Peyer's patch (tissue), 4 donors: ENCODE data around the gene LRRK1.

Source experiments
- CTCF ChIP-seq, 6 experiments: fragments of 450-650 bp in 4 of 6; fragments of 200-600 bp in 2 of 6; sonication (generic) in 1 of 6; IDR thresholded peaks; one replicate each; pipeline ENCODE4 v1.5.1; 2017 to 2019; ENCODE audit warnings: antibody characterized with exemption in 6 of 6, mild to moderate bottlenecking in 3 of 6, moderate library complexity in 1 of 6
- POLR2A ChIP-seq, 2 donors: fragments of 450-650 bp; IDR thresholded peaks; one replicate each; pipeline ENCODE4 v1.5.1; 2017; ENCODE audit warnings: antibody characterized with exemption in 2 of 2, mild to moderate bottlenecking in 2 of 2, moderate library complexity in 2 of 2

GRCh38 chr15:101092867-101093202 is 173.7 kb downstream of the LRRK1 start:
- TF ChIP-seq CTCF (IDR thresholded peaks at IDR 0.05) (no peak), POLR2A (IDR thresholded peaks at IDR 0.05) (no peak)
